Neural progenitor cell (in vitro differentiated cells): ENCODE measurements around the gene PTPRC. TPM values are rescaled to one million over a fixed set of nuclear protein-coding genes. Genes with fewer than 3 reads are reported as not detected.

ENCODE experiments used
- DNase-seq: peaks from one replicate; pipeline ENCODE4 v3.0.0-alpha.2; 2016; ENCODE audit warnings: low spot score
- H2AFZ ChIP-seq: fragments of 200-600 bp; sonication (generic); replicated peaks from 2 replicates; pipeline ENCODE4 v1.6.1; 2016; ENCODE audit warnings: antibody characterized with exemption
- H3F3A ChIP-seq: fragments of 200-600 bp; sonication (generic); 2 replicates; pipeline ENCODE4 v1.6.1; 2016; ENCODE audit warnings: antibody characterized with exemption, low read depth
- H3K27ac ChIP-seq: fragments of 200-600 bp; sonication (generic); 2 replicates; pipeline ENCODE4 v1.5.1; 2016; ENCODE audit warnings: mild to moderate bottlenecking
- H3K27me3 ChIP-seq: fragments of 200-600 bp; sonication (generic); 2 replicates; pipeline ENCODE4 v1.6.1; 2016; ENCODE audit warnings: mild to moderate bottlenecking, moderate library complexity
- H3K36me3 ChIP-seq: fragments of 200-600 bp; sonication (generic); 2 replicates; pipeline ENCODE4 v1.5.1; 2016
- H3K4me1 ChIP-seq: fragments of 200-600 bp; sonication (generic); 2 replicates; pipeline ENCODE4 v1.6.1; 2016; ENCODE audit warnings: mixed run types
- H3K4me2 ChIP-seq: fragments of 200-600 bp; sonication (generic); 2 replicates; pipeline ENCODE4 v1.6.1; 2016
- H3K4me3 ChIP-seq: fragments of 200-600 bp; sonication (generic); 2 replicates; pipeline ENCODE4 v1.5.1; 2016
- H3K79me2 ChIP-seq: fragments of 200-600 bp; sonication (generic); 2 replicates; pipeline ENCODE4 v1.6.1; 2016; ENCODE audit warnings: low read depth
- H3K9ac ChIP-seq: fragments of 200-600 bp; sonication (generic); 2 replicates; pipeline ENCODE4 v1.6.1; 2016
- H3K9me3 ChIP-seq: fragments of 200-600 bp; sonication (generic); 2 replicates; pipeline ENCODE4 v1.5.1; 2016; ENCODE audit warnings: low read depth
- H4K20me1 ChIP-seq: fragments of 200-600 bp; sonication (generic); 2 replicates; pipeline ENCODE4 v1.6.1; 2016; ENCODE audit warnings: low read depth
- H3K27ac Mint-ChIP-seq: 3 replicates; pipeline ENCODE4 v1.8.0; 2021; ENCODE audit warnings: mixed read lengths
- H3K27me3 Mint-ChIP-seq: 2 replicates; pipeline ENCODE4 v1.8.0; 2022; ENCODE audit warnings: low read depth, mild to moderate bottlenecking, inconsistent platforms, moderate library complexity, mixed read lengths; ENCODE audit not compliant: insufficient read depth
- H3K36me3 Mint-ChIP-seq: 3 replicates; pipeline ENCODE4 v1.8.0; 2021; ENCODE audit warnings: mixed read lengths
- H3K4me1 Mint-ChIP-seq: 3 replicates; pipeline ENCODE4 v1.8.0; 2021; ENCODE audit warnings: mixed read lengths
- H3K4me3 Mint-ChIP-seq: 3 replicates; pipeline ENCODE4 v1.8.0; 2021; ENCODE audit warnings: mild to moderate bottlenecking, moderate library complexity, mixed read lengths
- H3K9me3 Mint-ChIP-seq: 3 replicates; pipeline ENCODE4 v1.8.0; 2020; ENCODE audit warnings: mixed read lengths
- EZH2 ChIP-seq: fragments of 200-600 bp; sonication (generic); IDR thresholded peaks from 2 replicates; pipeline ENCODE4 v1.6.1; 2017; ENCODE audit warnings: antibody characterized with exemption, mild to moderate bottlenecking, moderate library complexity
- EZH2phosphoT487 ChIP-seq: fragments of 200-600 bp; sonication (generic); IDR thresholded peaks from 2 replicates; pipeline ENCODE4 v1.6.1; 2017; ENCODE audit warnings: antibody characterized with exemption
- total RNA-seq: library from RNA; depleted of rRNA; stranded (reverse); fragments of >200 nt; gene quantifications from 2 replicates; pipeline ENCODE4 v1.2.3, GENCODE V29; 2015; ENCODE audit warnings: low replicate concordance
- TF ChIP-seq, protein P1 (sequence below): fragments of 200-600 bp; sonication (generic); IDR thresholded peaks from 2 replicates; pipeline ENCODE4 v1.5.1; 2017; ENCODE audit warnings: antibody characterized with exemption, mild to moderate bottlenecking

PTPRC gene
- total RNA-seq, 1 donor from 2014 or later = not detected

DNA sequence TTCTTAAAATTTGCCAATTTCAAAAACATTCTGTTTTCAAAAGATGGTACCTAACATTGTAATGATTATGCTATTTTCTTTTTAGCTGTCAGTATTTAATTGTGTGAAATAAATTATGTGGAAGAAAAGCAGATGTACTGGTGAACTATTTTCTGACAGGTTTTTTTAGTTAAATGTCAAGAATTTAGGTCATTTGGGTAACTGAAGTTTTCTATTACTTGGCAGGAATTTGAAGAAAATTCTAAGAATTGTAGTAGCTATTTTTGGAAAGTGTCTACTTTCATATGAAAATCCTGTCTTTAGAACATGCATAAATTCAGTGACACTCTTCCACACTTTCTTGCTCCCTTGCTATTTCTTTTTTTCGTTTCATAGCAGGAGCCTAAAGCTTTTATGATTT is 28.5 kb upstream of the PTPRC start:
- Histone ChIP-seq H3K79me2 (no peaks in the 10 kb centered on the region), H3F3A (no peaks in the 10 kb centered on the region), H3K4me2 (no peak overlapping the region), H3K4me1 (peaks cover 13% of the 10 kb centered on the region), H3K9me3 (no peaks in the 10 kb centered on the region), H3K36me3 (no peaks in the 10 kb centered on the region), H3K27me3 (no peaks in the 10 kb centered on the region), H3K27ac (no peak overlapping the region), H3K9ac (no peak overlapping the region), H3K4me3 (no peak overlapping the region), H4K20me1 (no peaks in the 10 kb centered on the region), H2AFZ (no peak overlapping the region)
- no peaks in the 10 kb centered on the region for H3K27me3 Mint-ChIP-seq
- DNase-seq = no peak
- H3K9me3 Mint-ChIP-seq = no peaks in the 10 kb centered on the region
- H3K4me1 Mint-ChIP-seq = peaks cover 15% of the 10 kb centered on the region
- H3K27ac Mint-ChIP-seq = no peak overlapping the region
- H3K4me3 Mint-ChIP-seq = no peak overlapping the region
- TF ChIP-seq EZH2phosphoT487 (no peak), EZH2 (no peak)
- TF ChIP-seq, protein P1, sequence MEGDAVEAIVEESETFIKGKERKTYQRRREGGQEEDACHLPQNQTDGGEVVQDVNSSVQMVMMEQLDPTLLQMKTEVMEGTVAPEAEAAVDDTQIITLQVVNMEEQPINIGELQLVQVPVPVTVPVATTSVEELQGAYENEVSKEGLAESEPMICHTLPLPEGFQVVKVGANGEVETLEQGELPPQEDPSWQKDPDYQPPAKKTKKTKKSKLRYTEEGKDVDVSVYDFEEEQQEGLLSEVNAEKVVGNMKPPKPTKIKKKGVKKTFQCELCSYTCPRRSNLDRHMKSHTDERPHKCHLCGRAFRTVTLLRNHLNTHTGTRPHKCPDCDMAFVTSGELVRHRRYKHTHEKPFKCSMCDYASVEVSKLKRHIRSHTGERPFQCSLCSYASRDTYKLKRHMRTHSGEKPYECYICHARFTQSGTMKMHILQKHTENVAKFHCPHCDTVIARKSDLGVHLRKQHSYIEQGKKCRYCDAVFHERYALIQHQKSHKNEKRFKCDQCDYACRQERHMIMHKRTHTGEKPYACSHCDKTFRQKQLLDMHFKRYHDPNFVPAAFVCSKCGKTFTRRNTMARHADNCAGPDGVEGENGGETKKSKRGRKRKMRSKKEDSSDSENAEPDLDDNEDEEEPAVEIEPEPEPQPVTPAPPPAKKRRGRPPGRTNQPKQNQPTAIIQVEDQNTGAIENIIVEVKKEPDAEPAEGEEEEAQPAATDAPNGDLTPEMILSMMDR = no peak
- H3K36me3 Mint-ChIP-seq = no peaks in the 10 kb centered on the region

DNA sequence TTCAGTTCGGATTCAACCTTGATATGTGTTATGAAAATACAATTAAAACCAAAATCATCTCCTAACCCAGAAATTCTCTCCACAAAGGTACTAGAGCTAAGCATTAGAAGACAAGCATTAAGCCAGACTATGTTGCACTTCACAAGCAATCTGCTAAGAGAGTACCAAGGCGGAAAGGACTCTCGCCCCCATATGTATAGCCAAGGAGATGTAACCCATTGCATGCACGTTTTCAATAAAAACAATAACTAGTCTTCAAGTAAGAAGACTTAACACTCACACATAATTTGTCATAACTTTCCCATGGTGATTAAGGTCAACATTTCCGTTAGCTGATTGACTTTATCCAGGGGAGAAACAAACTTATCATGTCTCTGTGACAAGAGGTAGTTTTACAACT is 27.6 kb upstream of the PTPRC start:
- Mint-ChIP-seq H3K36me3 (no peaks in the 10 kb centered on the region), H3K4me1 (peaks cover 7% of the 10 kb centered on the region), H3K27me3 (no peaks in the 10 kb centered on the region), H3K4me3 (no peak overlapping the region), H3K27ac (no peak overlapping the region), H3K9me3 (no peaks in the 10 kb centered on the region)
- H2AFZ ChIP-seq = no peak overlapping the region
- H3K36me3 ChIP-seq = no peaks in the 10 kb centered on the region
- H4K20me1 ChIP-seq = no peaks in the 10 kb centered on the region
- no peak for DNase-seq
- H3K79me2 ChIP-seq = no peaks in the 10 kb centered on the region
- H3K4me2 ChIP-seq = no peak overlapping the region
- H3F3A ChIP-seq = no peaks in the 10 kb centered on the region
- no peak overlapping the region for H3K9ac ChIP-seq
- H3K27me3 ChIP-seq = no peaks in the 10 kb centered on the region
- no peak overlapping the region for H3K4me3 ChIP-seq
- H3K27ac ChIP-seq = no peak overlapping the region
- no peaks in the 10 kb centered on the region for H3K9me3 ChIP-seq
- TF ChIP-seq EZH2 (no peak), EZH2phosphoT487 (no peak)
- TF ChIP-seq, protein P1 = no peak
- H3K4me1 ChIP-seq = peaks cover 4% of the 10 kb centered on the region

GRCh38 chr1:198612471-198613260 is 26.2 kb upstream of the PTPRC start:
- H3K27me3 Mint-ChIP-seq = no peaks in the 10 kb centered on the region
- no peak overlapping the region for H3K27ac ChIP-seq
- H3F3A ChIP-seq = no peaks in the 10 kb centered on the region
- no peaks in the 10 kb centered on the region for H3K79me2 ChIP-seq
- no peaks in the 10 kb centered on the region for H3K9me3 ChIP-seq
- no peak overlapping the region for H2AFZ ChIP-seq
- H3K4me2 ChIP-seq = no peak overlapping the region
- H3K27ac Mint-ChIP-seq = no peak overlapping the region
- H3K36me3 ChIP-seq = no peaks in the 10 kb centered on the region
- H3K4me3 ChIP-seq = no peak overlapping the region
- DNase-seq = no peak
- no peak overlapping the region for H3K9ac ChIP-seq
- H4K20me1 ChIP-seq = no peaks in the 10 kb centered on the region
- H3K27me3 ChIP-seq = no peaks in the 10 kb centered on the region
- no peaks in the 10 kb centered on the region for H3K4me1 Mint-ChIP-seq
- no peaks in the 10 kb centered on the region for H3K9me3 Mint-ChIP-seq
- H3K36me3 Mint-ChIP-seq = no peaks in the 10 kb centered on the region
- H3K4me1 ChIP-seq = no peaks in the 10 kb centered on the region
- H3K4me3 Mint-ChIP-seq = no peak overlapping the region
- TF ChIP-seq, protein P1 = no peak
- TF ChIP-seq EZH2 = no peak
- TF ChIP-seq EZH2phosphoT487 = no peak
